SKM-1 (cell line): ENCODE results near the gene TIAM2.
"Not testable (repeated sequence)": the region's sequence is repeated elsewhere in the genome, so short reads cannot be mapped to it uniquely, and the experiment has no call there.

Experiments
- DNase-seq: peaks from one replicate; lab custom pipeline; 2025; ENCODE audit not compliant: unreplicated experiment; lab: John Stamatoyannopoulos, UW

TIAM2 gene

DNA sequence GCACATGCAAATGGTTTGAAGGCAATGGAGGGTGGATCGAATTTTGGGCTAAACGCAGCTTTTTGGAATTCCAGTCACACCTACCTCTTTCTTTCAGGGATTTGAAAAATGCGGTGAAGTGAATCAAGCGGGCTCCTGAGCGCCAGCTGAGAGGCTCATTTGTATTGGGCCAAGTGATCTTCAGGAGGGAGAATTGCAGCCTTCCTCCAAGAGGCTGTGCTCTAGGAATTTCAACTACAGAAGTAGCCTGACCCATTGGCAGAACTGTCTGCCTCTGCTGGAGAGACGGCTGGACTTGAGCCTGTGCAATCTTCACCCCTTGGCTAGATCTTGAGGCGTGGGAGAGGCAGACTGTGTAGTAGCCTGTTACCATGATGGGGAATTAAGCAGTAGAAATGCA lies 5.7 kb upstream of the TIAM2 start:
- no peak for DNase-seq

DNA sequence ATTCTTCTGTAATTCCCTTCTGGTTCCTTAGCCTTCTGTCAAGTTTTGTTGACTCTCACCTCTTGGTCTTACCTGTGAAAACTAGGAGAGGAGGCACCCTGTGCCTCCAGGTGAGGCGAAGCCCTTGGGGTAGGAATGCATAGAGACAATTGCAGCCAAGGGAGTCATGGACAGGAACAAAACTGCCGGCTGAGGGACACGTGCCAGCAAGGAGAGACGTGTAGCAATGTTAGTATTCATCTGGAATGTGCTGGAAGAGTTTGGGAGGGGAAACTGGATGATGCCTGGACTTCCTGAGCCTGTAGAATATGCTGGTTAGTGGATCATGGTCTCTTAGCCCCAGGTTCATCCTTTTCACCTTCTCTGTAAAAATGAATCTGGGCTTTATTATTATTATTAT lies 3.9 kb upstream of the TIAM2 start:
- DNase-seq, result no peak

DNA sequence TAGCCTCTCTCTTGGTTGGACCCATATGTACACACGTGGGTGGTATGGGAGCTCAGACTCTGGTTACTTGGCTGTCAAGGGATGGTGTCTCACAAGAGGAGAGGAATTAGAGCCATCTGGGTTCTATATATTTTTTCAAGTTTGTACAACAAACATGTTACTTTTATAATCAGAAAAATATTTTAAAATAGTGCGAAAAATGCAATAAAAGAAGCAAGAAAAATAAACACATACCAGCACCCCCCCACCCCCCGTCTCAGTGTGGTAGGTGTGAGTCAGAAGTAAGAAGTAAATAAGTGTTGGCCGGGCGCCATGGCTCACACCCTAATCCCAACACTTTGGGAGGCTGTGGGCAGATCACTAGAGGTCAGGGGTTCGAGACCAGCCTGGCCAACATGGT lies 2.1 kb upstream of the TIAM2 start:
- DNase-seq, result no peak

DNA sequence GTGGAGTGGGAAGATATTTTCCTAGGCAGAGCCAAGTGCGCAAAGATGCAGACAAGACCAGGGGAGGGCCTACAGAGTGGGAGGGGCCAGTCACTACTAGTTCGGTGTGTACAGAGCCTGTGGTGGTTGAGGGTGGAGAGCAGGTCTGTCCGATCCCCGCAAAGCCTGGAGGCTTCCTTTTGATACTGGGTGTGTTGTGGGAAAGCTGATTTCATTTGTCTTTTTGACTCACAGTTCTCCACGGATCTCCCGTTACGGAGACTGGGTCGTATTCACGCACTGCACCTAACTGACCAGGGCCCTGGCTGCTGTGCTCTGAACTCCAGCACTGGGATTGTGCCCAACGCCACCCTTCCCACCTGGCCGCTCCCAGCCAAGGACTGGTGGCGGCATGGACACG lies 1.4 kb upstream of the TIAM2 start:
- DNase-seq, result no peak

DNA sequence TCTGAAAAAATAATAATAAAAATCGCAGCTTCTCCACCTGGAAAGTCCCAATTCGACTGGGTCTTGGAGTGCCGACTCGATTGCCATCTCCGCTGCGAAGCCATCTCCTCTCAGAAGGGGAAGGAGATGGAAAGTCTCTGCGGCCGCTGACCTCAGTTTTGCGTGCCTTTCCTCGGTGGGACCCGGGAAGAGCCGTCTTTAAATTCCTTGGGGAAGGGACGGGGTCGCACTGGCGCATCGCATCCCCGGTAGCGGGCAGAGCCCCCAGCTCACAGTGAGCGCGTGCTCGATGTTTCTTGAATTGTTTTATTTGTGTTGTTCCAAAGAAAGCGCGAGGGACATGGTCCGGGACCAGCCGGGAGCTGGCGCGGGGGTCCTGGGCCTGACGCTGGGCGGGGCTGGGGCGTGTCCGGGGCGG lies 270 bp upstream of the TIAM2 start:
- no peak for DNase-seq

DNA sequence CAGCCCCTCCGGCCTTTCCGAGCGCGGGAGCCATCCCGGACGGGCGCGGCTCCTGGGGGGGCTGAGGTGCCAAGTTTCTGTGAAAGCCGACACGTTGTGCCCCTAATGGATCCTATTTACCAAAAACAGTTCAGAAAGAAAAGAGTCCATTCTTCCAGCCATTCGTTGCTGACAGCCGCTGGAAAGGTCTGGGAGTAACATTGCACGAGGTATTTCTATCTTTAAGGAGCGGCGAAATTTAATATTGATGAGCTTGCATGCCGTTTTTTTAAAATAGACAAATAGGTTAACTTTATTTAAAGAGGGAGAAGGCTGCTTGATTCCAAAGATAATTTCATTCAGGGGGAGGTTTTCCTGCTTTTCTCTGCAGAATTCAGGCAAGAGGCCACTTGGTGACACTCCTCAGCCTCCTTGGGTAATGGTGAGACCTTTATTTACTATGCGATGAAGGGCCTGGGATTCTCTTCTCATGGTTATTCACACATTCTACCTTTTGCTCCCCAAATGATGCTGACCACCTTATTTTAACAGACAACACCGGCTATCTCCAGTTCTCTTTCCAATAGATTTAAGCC lies 988 bp downstream of the TIAM2 start:
- no peak for DNase-seq

DNA sequence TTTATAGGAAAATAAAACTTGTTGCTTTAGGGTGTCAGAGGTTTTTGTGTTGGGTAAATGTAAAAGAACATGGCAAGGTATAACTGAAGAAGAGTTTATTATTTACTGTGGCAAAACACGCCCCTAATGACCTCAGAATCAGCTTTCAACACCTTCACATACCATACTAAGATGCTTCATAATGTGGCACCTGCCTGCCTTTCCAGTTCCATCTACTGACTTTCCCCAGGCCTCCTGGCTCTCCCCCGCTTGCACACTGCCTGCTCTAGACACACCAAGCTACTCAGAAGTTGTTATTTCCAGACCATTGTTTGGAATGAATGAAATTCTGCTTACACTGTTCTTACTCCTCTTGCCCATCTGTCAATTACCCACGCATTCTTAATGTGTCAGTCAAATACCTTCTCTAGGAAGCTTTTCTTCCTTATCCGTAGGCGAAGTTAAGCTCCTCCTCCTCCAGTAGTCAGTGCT lies 1.8 kb downstream of the TIAM2 start:
- DNase-seq, result no peak

DNA sequence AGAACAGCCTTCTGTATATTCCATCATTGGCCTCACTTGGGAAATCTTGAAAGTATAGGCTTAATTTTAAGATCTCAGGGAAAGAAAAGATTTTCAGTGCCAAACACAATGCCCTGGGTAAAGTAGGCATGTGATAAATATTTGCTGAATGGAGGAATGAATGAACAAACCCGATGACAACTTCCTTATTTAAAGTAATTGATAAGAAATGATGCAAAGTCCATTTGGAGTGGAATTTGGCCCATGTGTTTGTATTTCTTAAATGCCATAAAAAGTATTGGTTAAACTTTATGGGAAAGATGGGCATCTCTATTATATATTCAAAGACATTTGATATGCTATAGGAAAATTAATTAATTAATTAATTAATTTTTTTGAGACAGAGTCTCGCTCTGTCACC lies 3.7 kb downstream of the TIAM2 start:
- DNase-seq, result no peak

DNA sequence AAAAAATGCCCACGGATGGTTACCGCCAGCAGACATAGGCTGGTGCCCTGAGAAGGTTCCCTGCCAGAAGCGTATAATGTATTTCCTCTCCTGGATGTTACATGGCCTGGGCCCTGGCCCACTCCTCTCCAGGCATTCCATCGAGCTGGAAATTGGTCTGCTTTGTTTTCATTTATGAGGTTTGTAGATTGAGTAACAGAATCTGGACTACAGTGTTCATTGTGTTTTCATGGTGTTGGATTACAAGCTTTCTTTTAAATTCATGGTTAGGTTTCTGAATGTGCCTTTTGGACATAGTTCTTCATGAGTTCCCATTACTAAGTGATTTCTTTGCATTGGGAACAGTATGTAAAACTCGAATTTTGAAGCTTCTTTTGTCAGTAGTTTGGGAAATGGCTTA lies 6.4 kb downstream of the TIAM2 start:
- no peak for DNase-seq

DNA sequence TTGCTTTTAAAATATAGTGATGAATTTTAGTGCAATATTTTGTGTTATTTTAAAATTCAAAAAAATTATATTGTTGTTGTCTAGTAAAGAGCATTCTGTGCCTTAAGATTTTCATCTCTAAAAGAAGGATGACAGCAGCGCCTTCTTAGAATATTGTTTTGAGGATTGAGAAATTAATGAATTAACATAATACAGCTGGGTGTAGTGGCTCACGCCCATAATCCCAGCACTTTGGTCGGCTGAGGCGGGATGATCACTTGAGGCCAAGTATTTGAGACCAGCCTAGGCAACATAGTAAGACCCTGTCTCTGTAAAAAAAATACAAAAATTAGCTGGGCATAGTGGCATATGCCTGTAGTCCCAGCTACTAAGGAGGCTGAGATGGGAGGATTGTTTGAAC lies 6.8 kb downstream of the TIAM2 start:
- no peak for DNase-seq

DNA sequence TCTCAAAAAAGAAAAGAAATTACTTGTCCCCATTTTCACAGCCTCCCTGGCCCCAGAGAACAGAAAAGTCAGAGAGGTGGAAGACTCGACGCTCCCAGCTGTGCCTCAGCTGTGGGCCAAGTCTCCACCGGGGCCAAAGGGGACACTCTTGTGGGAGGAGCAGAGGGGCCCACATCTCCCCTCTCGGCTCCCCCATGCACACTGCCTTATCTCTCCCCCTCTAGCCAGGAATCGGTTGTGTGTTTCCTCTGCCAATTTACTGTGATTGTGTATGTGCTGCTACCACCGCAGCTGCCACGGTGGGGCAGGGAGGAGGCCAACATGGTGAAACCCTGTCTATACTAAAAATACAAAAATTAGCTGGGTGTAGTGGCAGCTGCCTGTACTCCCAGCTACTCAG lies 8.4 kb downstream of the TIAM2 start:
- DNase-seq, result no peak

DNA sequence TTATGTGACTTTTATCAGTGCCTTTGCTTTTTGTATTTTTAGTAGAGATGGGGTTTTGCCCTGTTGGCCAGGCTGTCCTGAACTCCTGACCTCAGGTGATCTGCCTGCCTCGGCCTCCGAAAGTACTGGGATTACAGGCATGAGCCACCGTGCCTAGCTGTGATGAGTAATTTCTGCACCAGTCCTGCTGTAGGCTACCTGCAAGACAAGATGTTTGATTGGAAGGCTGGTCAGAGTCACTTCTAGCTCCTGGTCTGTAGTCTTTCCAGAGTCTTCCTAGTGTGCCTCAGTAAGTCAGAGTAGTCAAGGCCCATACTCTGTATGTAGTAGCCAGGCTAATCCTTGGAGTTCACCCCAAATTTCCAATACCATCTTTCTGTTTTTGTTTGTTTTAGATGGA lies 8.9 kb downstream of the TIAM2 start:
- DNase-seq, result no peak

DNA sequence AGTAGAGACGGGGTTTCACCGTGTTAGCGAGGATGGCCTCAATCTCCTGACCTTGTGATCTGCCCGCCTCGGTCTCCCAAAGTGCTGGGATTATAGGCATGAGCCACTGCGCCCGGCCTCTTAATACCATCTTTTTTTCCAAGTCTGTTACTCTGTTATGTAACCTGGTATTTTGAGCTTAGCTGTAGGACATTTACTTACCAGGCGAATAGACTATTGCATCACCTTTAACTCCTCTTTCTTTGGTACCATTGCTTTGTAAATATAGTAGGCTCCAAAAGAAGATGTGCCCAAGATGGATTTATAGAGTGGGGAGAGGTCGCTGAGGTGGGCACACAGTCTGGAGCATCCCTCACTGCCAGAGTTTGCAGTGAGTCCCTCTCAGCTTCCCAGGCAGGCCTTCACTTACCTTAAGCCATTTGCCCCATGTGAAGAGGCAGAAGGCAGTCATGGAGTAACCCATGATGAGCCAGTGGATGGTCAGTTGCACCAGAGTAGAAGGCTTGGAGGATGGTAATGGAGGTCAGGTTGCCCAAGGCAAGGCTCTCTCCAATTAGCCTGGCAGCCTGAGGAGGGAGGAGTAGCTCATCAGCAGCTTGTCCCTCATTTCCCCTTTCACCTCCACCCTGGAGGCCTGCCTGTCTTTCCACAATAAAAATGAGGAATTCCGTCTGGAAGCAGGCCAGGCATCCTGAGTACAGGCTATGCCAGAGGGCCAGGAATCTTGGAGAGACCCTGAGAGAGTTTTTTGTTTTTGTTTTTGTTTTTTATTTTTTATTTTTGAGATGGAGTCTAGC lies 9.7 kb downstream of the TIAM2 start:
- DNase-seq, result no peak

DNA sequence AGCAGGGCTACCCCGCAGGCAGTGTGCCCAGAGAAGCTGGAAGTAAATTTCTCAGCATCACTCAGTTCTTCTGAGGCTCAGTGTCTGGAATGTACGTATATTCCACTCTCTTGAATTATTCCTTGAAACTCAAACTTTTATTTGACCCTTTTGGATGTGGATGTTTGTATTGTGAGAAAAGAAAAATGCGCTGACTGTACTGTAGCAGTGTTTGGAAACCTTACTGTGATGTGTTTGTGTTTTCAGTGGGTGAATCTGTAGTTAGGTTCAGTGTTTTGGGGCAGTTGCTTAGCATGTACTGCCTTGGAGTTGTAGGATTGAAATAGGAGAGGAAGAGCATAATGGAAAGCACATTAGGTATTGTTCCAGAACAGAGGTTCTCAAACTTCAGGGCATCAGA lies 13.5 kb downstream of the TIAM2 start:
- DNase-seq, result no peak

DNA sequence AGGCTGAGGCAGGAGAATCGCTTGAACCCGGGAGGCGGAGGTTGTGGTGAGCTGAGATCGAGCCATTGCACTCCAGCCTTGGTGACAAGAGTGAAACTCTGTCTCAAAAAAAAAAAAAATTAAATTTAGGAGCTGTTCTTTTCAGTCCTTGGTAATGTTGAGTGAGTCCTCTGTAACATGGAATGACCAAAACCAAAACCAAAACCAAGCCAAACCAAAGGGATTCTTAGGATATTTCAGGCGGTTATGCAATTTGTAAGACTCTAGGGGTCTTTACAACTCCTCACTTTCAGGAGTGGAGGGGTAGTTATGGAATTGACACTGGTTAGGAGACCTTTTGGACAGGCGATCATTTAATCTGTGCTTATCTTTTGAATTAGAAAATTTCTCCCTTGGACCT lies 15.8 kb downstream of the TIAM2 start:
- no peak for DNase-seq

DNA sequence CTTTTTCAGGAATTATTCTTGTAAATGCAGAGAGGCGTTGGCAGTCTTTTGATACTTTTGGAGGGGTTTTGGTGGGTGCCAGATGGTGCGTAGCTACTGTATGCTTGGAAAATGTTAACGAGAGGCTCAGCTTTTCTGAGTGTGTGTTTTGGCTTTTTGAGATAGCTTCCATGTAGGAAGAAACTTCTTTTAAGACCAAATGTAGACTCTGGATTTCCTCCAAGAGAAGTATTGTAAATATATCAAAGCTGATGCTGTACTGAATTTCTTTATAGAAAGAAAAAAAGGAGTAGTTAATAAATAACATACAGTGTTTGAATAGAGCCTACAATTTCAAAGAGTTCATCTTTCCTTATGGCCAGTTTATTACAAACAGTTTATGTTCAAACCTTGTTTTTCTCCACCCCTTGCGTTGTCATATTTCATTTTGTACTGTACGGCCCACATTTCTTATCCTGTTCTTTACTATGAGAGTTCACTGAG lies 16.7 kb downstream of the TIAM2 start:
- no peak for DNase-seq

DNA sequence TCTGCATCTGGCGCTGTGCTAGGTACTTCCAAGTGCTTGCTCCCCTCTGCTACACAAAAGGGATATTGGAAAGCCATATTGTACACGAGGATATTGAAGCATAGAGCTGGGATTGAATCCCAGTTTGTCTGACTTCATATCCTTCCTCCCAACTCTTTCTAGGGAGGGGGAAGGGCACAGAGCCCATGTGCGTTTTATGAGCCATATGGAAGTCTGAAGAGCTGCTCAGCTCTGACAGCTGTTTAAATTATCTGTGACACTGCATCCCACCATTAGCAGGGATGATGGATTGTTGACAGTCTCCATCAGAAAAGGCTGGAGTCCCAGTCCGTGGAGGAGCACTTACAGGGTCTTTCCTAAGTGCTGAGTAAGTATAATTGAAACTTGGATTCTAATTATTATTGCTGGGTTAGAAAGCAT lies 18.4 kb downstream of the TIAM2 start:
- no peak for DNase-seq

DNA sequence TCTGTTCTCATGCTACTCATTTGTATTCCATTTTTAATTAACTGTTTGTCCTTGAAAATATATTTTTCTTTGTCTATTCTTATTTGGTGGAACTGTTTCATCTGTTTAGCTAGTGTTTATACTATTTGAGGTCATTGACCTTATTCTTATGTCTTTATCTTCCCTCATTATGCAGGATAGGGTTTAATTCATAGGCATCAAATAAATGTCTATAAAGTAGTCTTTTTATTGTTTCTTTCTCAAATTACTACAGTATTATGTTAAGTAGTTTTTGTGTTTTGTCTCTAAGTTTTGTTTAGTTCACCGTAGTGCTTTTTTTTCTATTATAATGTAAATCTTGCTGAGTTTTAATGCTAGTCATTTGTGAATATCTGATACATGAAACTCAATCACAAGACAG lies 19.0 kb downstream of the TIAM2 start:
- DNase-seq, result no peak

DNA sequence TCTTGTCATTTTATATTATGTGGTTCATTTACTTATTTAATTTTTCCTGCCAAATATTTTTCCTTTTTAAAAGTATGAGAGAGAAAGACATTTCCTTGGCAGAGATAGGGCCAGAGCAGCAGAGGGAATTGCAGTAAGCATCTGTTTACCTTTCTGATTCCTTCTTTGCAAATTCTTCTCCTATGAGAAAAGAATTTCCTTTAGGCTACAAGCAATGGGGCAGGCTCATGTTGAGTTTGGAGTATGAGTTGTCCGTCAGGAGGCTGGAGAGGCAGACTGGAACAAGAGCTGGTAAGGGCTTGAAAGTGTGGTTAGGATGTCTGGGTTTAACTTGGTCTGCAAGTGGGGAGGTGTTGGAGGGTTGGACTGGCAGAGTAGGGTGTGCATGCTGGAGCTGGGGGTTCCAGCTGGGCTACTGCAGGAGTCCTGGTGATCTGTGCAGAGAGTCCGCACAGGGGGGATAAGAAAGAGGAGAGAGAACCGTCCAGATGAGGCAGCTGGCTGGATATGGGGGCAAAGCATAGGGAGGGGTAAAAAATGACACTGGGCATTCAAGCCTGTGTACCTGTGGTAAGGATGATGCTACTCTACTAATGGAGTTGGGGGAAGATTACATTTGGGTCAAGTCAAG lies 19.7 kb downstream of the TIAM2 start:
- no peak for DNase-seq

DNA sequence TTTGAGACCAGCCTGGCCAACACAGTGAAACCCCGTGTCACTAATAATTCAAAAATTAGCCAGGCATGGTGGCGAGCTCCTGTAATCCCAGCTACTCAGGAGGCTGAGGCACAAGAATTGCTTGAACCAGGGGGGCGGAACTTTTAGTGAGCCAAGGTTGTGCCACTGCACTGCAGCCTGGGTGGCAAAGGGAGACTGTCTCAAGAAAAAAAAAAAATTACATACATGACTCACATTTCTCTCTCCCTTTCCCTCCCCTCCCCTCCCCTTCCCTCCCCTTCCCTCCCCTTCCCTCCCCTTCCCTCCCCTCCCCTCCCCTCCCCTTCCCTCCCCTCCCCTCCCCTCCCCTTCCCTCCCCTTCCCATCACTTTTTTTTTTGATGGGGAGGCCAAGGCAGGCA lies 23.3 kb downstream of the TIAM2 start:
- DNase-seq, result not testable (repeated sequence)

DNA sequence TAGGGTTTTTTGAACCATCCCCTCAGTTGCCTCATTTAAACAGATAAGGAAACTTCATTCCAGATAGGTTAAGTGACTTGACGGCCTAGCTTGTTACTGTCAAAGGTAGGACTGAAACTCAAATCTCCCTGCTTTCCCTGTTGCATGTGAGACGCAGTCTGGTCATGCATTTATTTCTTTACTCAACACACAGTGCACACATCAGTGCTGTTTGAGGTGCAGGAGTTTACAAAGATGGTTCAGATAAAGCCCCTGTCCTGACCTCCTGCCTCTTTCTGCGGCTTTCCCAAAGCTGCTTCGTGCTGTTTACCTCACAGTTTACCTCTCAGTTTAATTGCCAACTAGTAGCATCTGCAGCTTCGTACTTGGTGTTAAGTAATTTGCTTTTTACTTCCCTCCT lies 26.6 kb downstream of the TIAM2 start:
- DNase-seq, result no peak

DNA sequence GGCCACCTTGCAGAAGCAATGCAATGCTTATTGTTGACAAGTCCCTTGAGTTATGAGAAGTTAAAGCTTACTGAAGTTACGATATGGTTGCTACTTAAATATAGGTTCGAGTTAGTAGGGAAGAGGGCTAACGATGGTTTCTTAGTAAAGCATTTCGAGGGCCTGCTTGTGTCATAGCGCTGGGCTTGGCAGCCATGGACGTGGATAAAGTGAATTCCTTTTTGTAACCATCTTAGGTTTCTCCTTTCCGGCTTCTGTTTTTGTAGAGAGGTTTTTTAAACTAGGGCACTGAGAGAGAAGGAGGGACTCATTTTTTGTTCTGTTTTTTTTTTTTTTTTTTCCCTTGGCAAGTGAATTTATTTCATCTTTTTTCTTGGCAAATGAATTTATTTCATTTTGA lies 27.6 kb downstream of the TIAM2 start:
- no peak for DNase-seq
